PC-9 (cell line): Measurements from ENCODE around the gene CDK2AP2.

ENCODE experiments used
- CTCF ChIP-seq: fragments of 200-600 bp; sonication (generic); conservative IDR thresholded peaks from 2 replicates; pipeline ENCODE4 v1.6.1; 2017; ENCODE audit warnings: mixed run types, antibody characterized with exemption, mild to moderate bottlenecking, moderate library complexity
- EZH2 ChIP-seq: fragments of 200-600 bp; sonication (generic); IDR thresholded peaks from 2 replicates; pipeline ENCODE4 v1.8.0; 2017; ENCODE audit warnings: antibody characterized with exemption, low read depth

GRCh38 chr11:67492801-67493547 lies 15.0 kb downstream of the CDK2AP2 start:
- TF ChIP-seq CTCF, result no peak
- TF ChIP-seq EZH2, result no peak
